ENCODE data around the gene LRRC26. TPM values are rescaled to one million over a fixed set of nuclear protein-coding genes. Genes with fewer than 3 reads are reported as not detected.

Gene LRRC26
- total RNA-seq, 2 experiments from 2014 or later, result not detected

Other genes starting within 250 kb of the LRRC26 start
- gene FBXW5, start 225.3 kb downstream of the LRRC26 start, total RNA-seq, result 10 to 100 TPM; 55.6 to 59.3 TPM
- under 1 TPM in 1 of 2 experiments, not detected in 1; 0.90 TPM for gene C8G, start 224.8 kb downstream of the LRRC26 start, total RNA-seq
- 1 to 10 TPM in 1 of 2 experiments, under 1 TPM in 1; 0.84 to 1.2 TPM for gene LCN12, start 217.8 kb downstream of the LRRC26 start, total RNA-seq
- not detected for gene PTGDS, start 192.5 kb downstream of the LRRC26 start, total RNA-seq
- gene LCNL1, start 187.1 kb downstream of the LRRC26 start, total RNA-seq, result not detected
- gene PAXX, start 177.6 kb downstream of the LRRC26 start, total RNA-seq, result 10 to 100 TPM; 57.2 to 60.1 TPM
- not detected for gene CLIC3, start 173.5 kb downstream of the LRRC26 start, total RNA-seq
- gene ABCA2, start 141.8 kb downstream of the LRRC26 start, total RNA-seq, result 1 to 10 TPM; 4.2 to 4.9 TPM
- gene FUT7, start 138.0 kb downstream of the LRRC26 start, total RNA-seq, result not detected
- gene NPDC1, start 123.9 kb downstream of the LRRC26 start, total RNA-seq, result 10 to 100 TPM; 13.2 to 13.5 TPM
- not detected for gene ENTPD2, start 116.0 kb downstream of the LRRC26 start, total RNA-seq
- gene SAPCD2, start 99.5 kb downstream of the LRRC26 start, total RNA-seq, result 10 to 100 TPM; 15.2 to 15.4 TPM
- gene UAP1L1, start 92.5 kb downstream of the LRRC26 start, total RNA-seq, result 10 to 100 TPM; 22.9 to 23.5 TPM
- gene MAN1B1, start 83.1 kb downstream of the LRRC26 start, total RNA-seq, result 10 to 100 TPM; 24.7 to 25.1 TPM
- gene DPP7, start 55.3 kb downstream of the LRRC26 start, total RNA-seq, result 100 to 1,000 TPM; 267 to 289 TPM
- gene GRIN1, start 30.9 kb downstream of the LRRC26 start, total RNA-seq, result not detected
- not detected for gene TMEM210, start 2.0 kb upstream of the LRRC26 start, total RNA-seq
- gene ANAPC2, start 18.5 kb upstream of the LRRC26 start, total RNA-seq, result 10 to 100 TPM; 42.6 to 48.3 TPM
- gene SSNA1, start 18.6 kb upstream of the LRRC26 start, total RNA-seq, result 10 to 100 TPM; 78.1 to 80.1 TPM
- gene TPRN, start 30.7 kb upstream of the LRRC26 start, total RNA-seq, result 1 to 10 TPM; 7.3 to 7.6 TPM
- gene TMEM203, start 35.6 kb upstream of the LRRC26 start, total RNA-seq, result 10 to 100 TPM; 37.9 TPM
- 10 to 100 TPM; 37.6 to 38.8 TPM for gene NDOR1, start 35.6 kb upstream of the LRRC26 start, total RNA-seq
- 1 to 10 TPM; 6.0 to 7.1 TPM for gene RNF208, start 52.2 kb upstream of the LRRC26 start, total RNA-seq
- under 1 TPM; 0.32 to 0.49 TPM for gene CYSRT1, start 55.1 kb upstream of the LRRC26 start, total RNA-seq
- gene RNF224, start 57.5 kb upstream of the LRRC26 start, total RNA-seq, result not detected
- not detected for gene SLC34A3, start 60.9 kb upstream of the LRRC26 start, total RNA-seq
- gene TUBB4B, start 71.2 kb upstream of the LRRC26 start, total RNA-seq, result 100 to 1,000 TPM; 271 to 274 TPM
- gene STPG3, start 81.2 kb upstream of the LRRC26 start, total RNA-seq, result not detected
- 10 to 100 TPM; 54.4 to 56.4 TPM for gene NELFB, start 85.3 kb upstream of the LRRC26 start, total RNA-seq
- gene TOR4A, start 107.7 kb upstream of the LRRC26 start, total RNA-seq, result 1 to 10 TPM; 3.6 to 3.9 TPM
- gene NRARP, start 132.2 kb upstream of the LRRC26 start, total RNA-seq, result 1 to 10 TPM; 5.0 to 5.3 TPM

Measured in activated naive CD8-positive, alpha-beta T cell treated with anti-CD3 and anti-CD28 coated beads for 36 hours (primary cell).